GM03348 (cell line): Measurements from ENCODE around the gene PEAR1.

ENCODE experiments used
- DNase-seq: peaks from one replicate; pipeline ENCODE4 v3.0.0; 2012; ENCODE audit warnings: low spot score

Gene PEAR1

GRCh38 chr1:156939786-156940334 lies 46.3 kb downstream of the PEAR1 start:
- no peak for DNase-seq

DNA sequence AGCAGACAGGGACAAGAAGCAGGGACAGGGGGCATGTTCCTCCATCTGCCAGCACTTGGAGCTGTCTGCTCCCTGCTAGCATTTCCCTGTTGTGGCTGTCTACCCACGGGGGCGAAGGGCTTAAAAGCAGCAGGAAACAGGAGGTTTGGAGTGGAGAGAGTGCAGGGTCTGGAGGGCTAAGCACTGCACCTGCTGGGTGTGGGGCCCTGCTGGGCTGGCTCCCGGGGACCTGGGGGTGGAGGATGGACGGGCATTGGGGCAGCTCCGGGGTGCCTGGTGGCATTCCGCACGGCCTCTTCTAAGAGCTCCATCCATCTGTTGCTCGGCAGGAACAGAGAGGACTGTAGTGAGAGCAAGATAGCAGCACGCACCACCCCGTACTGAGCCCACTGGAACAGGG lies 48.2 kb downstream of the PEAR1 start:
- no peak for DNase-seq

GRCh38 chr1:156942176-156942575 lies 48.7 kb downstream of the PEAR1 start:
- DNase-seq: no peak

DNA sequence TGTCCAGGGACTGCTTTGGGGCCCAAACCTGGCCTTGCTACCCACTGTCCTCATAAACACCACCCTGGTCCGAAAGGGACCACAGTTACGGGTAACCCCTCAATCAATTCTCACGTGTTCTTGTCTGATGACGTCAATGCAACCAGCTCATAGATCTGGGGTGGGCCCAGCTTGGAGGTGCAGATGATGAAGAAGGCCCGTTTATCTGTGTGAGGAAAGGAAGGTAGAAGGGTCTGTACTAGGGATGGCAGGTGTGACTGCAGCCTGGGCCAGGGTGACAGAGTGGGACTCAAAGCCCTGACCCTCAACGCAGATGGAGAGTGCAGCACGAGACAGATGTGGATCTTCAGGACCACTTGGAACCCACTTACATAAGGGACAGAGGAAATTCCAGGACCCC lies 49.1 kb downstream of the PEAR1 start:
- no peak for DNase-seq

DNA sequence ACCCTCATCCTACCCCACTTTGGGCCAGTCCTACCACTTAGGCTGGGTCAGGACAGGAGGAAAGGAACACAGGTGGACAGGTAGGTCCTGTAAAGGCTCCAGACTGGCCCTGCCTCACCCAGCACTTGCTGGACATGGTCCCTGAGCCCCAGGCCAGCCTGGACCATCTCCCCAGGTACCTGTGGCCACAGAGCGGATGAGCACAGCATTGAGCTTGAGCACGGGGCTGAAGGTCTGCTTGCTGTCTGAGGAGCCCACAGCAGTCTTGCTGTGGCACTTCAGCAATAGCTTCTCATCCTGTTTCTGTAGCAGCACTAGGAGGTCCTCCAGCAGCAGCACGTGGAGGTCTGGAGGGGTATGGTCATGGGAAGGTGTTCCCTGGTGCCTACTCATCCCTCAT lies 50.2 kb downstream of the PEAR1 start:
- no peak for DNase-seq

DNA sequence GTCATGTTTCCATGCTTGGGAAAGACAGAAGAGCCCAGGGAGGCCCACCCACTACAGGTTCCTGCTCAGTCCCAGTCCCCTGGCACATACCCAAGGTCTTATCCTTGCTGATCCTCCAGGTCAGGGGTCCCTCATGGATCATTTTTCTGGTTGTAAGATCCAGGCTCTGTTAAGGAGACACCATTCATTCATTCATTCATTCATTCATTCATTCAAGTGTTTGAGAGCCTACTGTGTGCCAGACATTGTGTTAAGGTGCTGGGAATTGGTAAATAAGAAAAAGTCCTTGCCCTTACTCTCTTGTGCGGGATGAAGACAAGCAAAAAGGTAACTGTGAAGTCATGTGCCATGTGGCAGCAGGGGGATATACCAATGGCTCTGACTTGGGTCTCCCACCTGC lies 50.8 kb downstream of the PEAR1 start:
- no peak for DNase-seq

GRCh38 chr1:156944848-156945247 lies 51.3 kb downstream of the PEAR1 start:
- DNase-seq: no peak

- no peak for DNase-seq
Measured at GRCh38 chr1:156945881-156946661, 52.6 kb downstream of the PEAR1 start.

GRCh38 chr1:156947127-156947526 lies 53.6 kb downstream of the PEAR1 start:
- no peak for DNase-seq

DNA sequence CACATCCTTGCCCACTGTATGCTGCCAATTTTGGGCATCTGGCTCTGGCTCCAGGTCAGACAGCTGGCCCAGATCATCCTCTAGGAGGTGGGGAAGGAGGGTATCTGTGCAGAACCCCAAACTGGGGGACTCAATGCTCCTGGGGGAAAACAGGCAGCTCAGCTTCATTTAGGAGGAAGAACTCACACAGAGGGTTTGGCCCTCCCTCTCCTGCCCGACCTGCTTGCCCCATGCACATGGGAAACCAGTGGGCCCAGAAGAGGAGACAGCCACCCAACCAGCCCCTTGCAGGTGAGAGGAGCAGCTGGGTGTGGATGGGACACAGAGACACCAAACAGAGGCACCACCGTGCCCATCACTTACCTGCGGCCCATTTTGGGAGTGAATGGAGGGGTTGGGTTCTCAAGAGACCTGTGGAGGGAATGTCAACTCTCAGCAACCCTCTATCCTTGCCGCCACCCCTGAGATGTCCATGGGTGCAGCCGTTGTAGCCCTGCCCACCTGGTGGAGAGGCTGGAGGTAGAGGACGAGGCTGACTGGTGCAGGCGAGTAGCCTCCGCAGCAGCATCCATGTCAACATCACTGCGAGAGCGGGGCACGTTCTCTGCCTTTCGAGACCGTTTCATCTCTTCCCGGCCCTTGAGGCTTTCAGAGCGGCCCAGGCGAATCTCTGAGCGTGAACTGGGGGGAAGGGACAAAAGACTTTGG lies 54.5 kb downstream of the PEAR1 start:
- no peak for DNase-seq

DNA sequence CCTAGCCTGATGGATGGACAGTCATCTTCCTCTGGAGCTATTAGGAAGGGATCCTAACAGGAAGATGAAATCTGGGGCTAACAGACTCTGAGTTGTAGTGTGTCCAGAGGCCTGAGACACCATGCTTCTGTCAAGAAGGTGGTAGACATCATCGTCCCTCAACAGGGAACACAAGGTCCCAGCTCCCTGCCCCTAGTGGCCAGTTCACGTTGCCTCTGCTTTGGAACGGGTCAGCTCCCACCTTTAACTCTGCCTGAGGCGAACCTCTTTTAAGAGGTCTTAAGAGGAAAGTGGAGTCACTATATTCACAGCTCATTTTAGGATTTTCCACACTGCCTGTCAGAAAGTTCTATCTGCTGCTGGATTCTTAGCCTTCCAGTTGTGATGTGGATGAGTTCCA lies 55.2 kb downstream of the PEAR1 start:
- no peak for DNase-seq

DNA sequence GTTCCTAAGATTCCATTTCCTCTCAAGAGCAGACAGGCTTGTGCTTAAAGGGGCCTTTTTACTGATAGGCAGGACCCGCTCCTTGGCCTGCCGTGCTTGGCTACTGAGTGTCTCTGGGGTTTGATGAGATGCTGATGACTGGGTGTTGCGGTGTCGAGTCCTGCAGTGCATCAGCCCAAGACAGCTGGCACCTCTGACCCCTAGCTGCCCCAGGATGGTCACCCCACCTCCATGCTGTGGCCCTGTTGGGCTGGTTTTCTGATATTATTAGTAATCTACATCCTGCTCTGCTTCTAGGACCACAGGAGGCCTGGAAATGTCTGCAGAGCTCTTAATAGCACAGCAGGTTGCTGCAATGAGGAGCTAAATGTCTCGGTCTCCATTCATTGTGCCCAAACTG lies 55.6 kb downstream of the PEAR1 start:
- DNase-seq: no peak

- no peak for DNase-seq
Measured at GRCh38 chr1:156951371-156951770, 57.9 kb downstream of the PEAR1 start.

GRCh38 chr1:156953571-156953970 lies 60.1 kb downstream of the PEAR1 start:
- DNase-seq: no peak

GRCh38 chr1:156956333-156956732 lies 62.8 kb downstream of the PEAR1 start:
- no peak for DNase-seq

DNA sequence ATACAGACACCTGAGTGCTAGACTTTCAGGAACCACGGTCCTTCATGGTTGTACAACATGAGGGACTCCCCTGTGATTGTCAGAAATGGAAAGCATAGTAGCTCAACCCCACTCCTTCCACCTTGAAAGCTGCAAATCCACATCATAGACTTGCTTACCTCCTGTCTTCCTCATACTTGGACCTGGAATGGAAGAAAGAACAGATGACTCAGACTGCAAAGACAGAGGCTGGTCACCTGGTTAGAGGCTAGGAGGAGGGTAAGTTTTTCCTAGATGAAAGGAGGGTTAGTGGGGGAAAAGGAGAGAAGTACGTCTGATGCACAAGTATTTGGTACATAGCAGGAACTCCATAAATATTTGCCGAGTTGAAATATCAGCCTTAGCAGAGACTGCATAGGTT lies 64.1 kb downstream of the PEAR1 start:
- DNase-seq: no peak

DNA sequence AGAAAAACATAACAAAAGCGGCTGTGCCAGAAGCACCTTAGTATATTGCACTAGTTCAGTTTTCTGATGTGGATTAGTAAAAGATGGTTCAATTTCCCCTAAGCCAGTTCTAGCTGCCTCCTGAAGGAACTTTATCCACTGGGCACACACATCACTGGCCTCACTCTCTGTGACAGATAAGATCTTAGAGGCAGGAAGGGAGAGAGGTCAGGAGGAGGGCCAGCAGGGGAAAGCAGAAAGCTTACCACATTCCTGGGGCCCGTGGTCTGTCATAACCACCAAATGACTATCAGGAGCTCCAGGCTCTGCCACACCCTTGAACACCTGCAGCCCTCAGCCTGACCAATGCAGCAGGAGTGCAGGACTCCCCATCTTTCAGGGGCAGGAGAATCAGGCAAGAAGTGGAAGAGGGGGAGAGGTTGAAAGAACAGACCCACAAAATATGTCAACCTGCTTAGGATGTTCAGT lies 64.8 kb downstream of the PEAR1 start:
- DNase-seq: no peak

DNA sequence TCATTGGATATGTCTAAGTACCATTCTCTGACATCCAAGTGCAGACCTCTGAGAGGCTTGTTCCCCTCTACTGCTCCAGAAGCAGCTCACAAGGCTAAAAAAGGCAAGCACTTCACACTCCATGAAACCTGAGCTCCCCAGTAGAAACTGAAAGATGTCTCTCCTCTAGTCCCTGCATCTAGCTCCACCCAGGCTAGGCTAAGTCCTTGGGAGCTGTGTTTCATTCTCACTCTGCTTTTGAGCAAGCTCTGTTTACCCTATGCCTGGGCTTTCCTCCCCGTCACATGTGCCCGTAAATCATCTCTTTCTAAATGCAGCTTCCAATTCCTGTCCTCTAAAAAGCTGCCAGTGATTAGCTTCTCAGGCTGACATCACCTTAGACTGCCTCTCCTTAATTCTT lies 65.9 kb downstream of the PEAR1 start:
- peak; percentile 33 for DNase-seq

DNA sequence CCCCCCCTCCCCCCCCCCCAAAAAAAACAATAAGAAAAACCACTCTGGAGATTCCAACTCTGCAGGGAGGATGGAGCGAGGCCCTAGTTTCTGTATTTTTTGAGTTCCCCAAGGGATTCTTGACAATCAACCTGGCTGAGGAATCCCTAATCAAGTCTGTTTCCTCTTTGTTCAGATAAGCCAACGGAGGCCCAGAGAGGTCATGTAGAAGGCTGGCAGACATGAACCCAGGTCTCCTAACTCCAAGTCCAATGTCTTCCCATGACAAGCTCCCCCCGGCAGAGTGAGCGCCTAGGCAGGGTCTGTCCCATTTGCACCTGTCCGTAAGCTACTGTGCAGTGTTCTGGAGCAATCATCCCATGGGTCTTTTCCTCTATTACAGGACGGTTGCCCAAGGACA lies 66.4 kb downstream of the PEAR1 start:
- no peak for DNase-seq

GRCh38 chr1:156961709-156962108 lies 68.2 kb downstream of the PEAR1 start:
- no peak for DNase-seq

GRCh38 chr1:156963621-156964020 lies 70.1 kb downstream of the PEAR1 start:
- DNase-seq: no peak

- no peak for DNase-seq
Measured at GRCh38 chr1:156964441-156964840, 70.9 kb downstream of the PEAR1 start.
